Neural cell (in vitro differentiated cells): ENCODE data around the gene KRT16. TPM values are rescaled to one million over a fixed set of nuclear protein-coding genes. Genes with fewer than 3 reads are reported as not detected.
"Not testable (repeated sequence)": the region's sequence is repeated elsewhere in the genome, so short reads cannot be mapped to it uniquely, and the experiment has no call there.

Source experiments
- H2AFZ ChIP-seq: fragments of 200-600, 300-800 bp; sonication (generic), shearing (Covaris generic); 2 replicates; pipeline ENCODE4 v1.6.0; 2014; ENCODE audit warnings: low read depth, mild to moderate bottlenecking, antibody characterized with exemption, low read length, moderate library complexity
- H3F3A ChIP-seq: fragments of 200-600 bp; shearing (Covaris generic); 2 replicates; pipeline ENCODE4 v1.6.1; 2016; ENCODE audit warnings: mild to moderate bottlenecking, moderate library complexity, mixed read lengths, antibody characterized with exemption, low read length; ENCODE audit not compliant: insufficient read depth, poor library complexity, severe bottlenecking
- H3K27ac ChIP-seq: fragments of 200-600, 300-800 bp; sonication (generic), shearing (Covaris generic); 2 replicates; pipeline ENCODE4 v1.5.1; 2014; ENCODE audit warnings: mild to moderate bottlenecking, low read length, moderate library complexity
- H3K27me3 ChIP-seq: fragments of 300-800, 200-600 bp; sonication (generic), shearing (Covaris generic); 2 replicates; pipeline ENCODE4 v1.6.0; 2014; ENCODE audit warnings: mild to moderate bottlenecking, low read depth, low read length, moderate library complexity; ENCODE audit not compliant: insufficient read depth
- H3K36me3 ChIP-seq: fragments of 300-800, 200-600 bp; sonication (generic), shearing (Covaris generic); 2 replicates; pipeline ENCODE4 v1.5.1; 2014; ENCODE audit warnings: mild to moderate bottlenecking, antibody characterized with exemption, low read length, moderate library complexity; ENCODE audit not compliant: insufficient read depth
- H3K4me2 ChIP-seq: fragments of 300-800, 200-600 bp; sonication (generic), shearing (Covaris generic); 2 replicates; pipeline ENCODE4 v1.6.0; 2014; ENCODE audit warnings: mild to moderate bottlenecking, low read length
- H3K4me3 ChIP-seq: fragments of 300-800, 200-600 bp; sonication (generic), shearing (Covaris generic); 2 replicates; pipeline ENCODE4 v1.5.1; 2014; ENCODE audit warnings: mild to moderate bottlenecking, low read length, moderate library complexity
- H3K79me2 ChIP-seq: fragments of 200-600 bp; shearing (Covaris generic); replicated peaks from 2 replicates; pipeline ENCODE4 v1.6.0; 2014; ENCODE audit warnings: mild to moderate bottlenecking, low read length, moderate library complexity; ENCODE audit not compliant: insufficient read depth
- H3K9ac ChIP-seq: fragments of 300-800, 200-600 bp; sonication (generic), shearing (Covaris generic); 2 replicates; pipeline ENCODE4 v1.6.1; 2016; ENCODE audit warnings: mild to moderate bottlenecking, low read length, mixed read lengths
- H3K9me2 ChIP-seq: fragments of 200-600 bp; shearing (Covaris generic); 2 replicates; pipeline ENCODE4 v1.6.1; 2016; ENCODE audit warnings: mild to moderate bottlenecking, low read length, mixed read lengths; ENCODE audit not compliant: insufficient read depth
- H3K9me3 ChIP-seq: fragments of 200-600, 300-800 bp; sonication (generic), shearing (Covaris generic); 2 replicates; pipeline ENCODE4 v1.6.1; 2016; ENCODE audit warnings: mild to moderate bottlenecking, mixed run types, low read length, moderate library complexity, mixed read lengths
- H4K20me1 ChIP-seq: fragments of 200-600 bp; shearing (Covaris generic); 2 replicates; pipeline ENCODE4 v1.6.1; 2016; ENCODE audit warnings: mild to moderate bottlenecking, mixed run types; ENCODE audit not compliant: insufficient read depth
- CTCF ChIP-seq: fragments of 450-650 bp; IDR thresholded peaks from 2 replicates; pipeline ENCODE4 v1.5.1; 2014; ENCODE audit warnings: antibody characterized with exemption, mild to moderate bottlenecking, moderate library complexity; ENCODE audit not compliant: poor library complexity, severe bottlenecking
- EP300 ChIP-seq: fragments of 450-650 bp; conservative IDR thresholded peaks from 2 replicates; pipeline ENCODE4 v1.6.1; 2014; ENCODE audit warnings: antibody characterized with exemption, mild to moderate bottlenecking, moderate library complexity; ENCODE audit not compliant: poor library complexity, severe bottlenecking
- EZH2 ChIP-seq: fragments of 200-600, 300-800 bp; shearing (Covaris generic), sonication (generic); IDR thresholded peaks from 2 replicates; pipeline ENCODE4 v1.6.1; 2014; ENCODE audit warnings: antibody characterized with exemption, low read length, borderline replicate concordance, mild to moderate bottlenecking; ENCODE audit not compliant: insufficient read depth, poor library complexity, severe bottlenecking
- MXI1 ChIP-seq: fragments of 450-650 bp; conservative IDR thresholded peaks from 2 replicates; pipeline ENCODE4 v1.6.1; 2014; ENCODE audit warnings: antibody characterized with exemption, mild to moderate bottlenecking; ENCODE audit not compliant: poor library complexity, severe bottlenecking
- POLR2AphosphoS5 ChIP-seq: IDR thresholded peaks from 2 replicates; pipeline ENCODE4 v1.6.1; 2012
- RAD21 ChIP-seq: fragments of 450-650 bp; conservative IDR thresholded peaks from 2 replicates; pipeline ENCODE4 v1.6.1; 2014; ENCODE audit warnings: antibody characterized with exemption, mild to moderate bottlenecking, moderate library complexity
- REST ChIP-seq: IDR thresholded peaks from 2 replicates; pipeline ENCODE4 v1.6.1; 2012; ENCODE audit warnings: borderline replicate concordance
- SMC3 ChIP-seq: fragments of 450-650 bp; conservative IDR thresholded peaks from 2 replicates; pipeline ENCODE4 v1.6.1; 2014; ENCODE audit warnings: antibody characterized with exemption, mild to moderate bottlenecking, moderate library complexity; ENCODE audit not compliant: poor library complexity
- TAF1 ChIP-seq: IDR thresholded peaks from 2 replicates; pipeline ENCODE4 v1.6.1; 2012; ENCODE audit warnings: low read depth
- polyA plus RNA-seq: library from polyadenylated mRNA; depleted of rRNA; stranded (reverse); fragments of >200 nt; gene quantifications from 2 replicates; pipeline ENCODE4 v1.2.3, GENCODE V29; 2014

The KRT16 gene
- polyA plus RNA-seq, 1 donor from 2014 or later: not detected

GRCh38 chr17:41621916-41622315 is 9.3 kb upstream of the KRT16 start:
- H3K4me2 ChIP-seq: no peak overlapping the region
- H3K27me3 ChIP-seq: no peaks in the 10 kb centered on the region
- H2AFZ ChIP-seq: no peak overlapping the region
- no peaks in the 10 kb centered on the region for H3F3A ChIP-seq
- no peaks in the 10 kb centered on the region for H3K79me2 ChIP-seq
- no peak overlapping the region for H3K4me3 ChIP-seq
- no peak overlapping the region for H3K27ac ChIP-seq
- no peaks in the 10 kb centered on the region for H4K20me1 ChIP-seq
- no peak for TF ChIP-seq EZH2
- no peak for TF ChIP-seq REST
- TF ChIP-seq TAF1: no peak
- no peak for TF ChIP-seq POLR2AphosphoS5
- no peak for TF ChIP-seq RAD21
- no peak for TF ChIP-seq MXI1
- TF ChIP-seq EP300: no peak
- TF ChIP-seq SMC3: no peak
- no peak for TF ChIP-seq CTCF
- H3K9ac ChIP-seq: no peak overlapping the region
- no peaks in the 10 kb centered on the region for H3K9me3 ChIP-seq
- H3K9me2 ChIP-seq: no peaks in the 10 kb centered on the region
- H3K36me3 ChIP-seq: no peaks in the 10 kb centered on the region

- not testable (repeated sequence) for H3K4me2 ChIP-seq, H3K4me3 ChIP-seq, H3K9ac ChIP-seq, H3K9me3 ChIP-seq, H3F3A ChIP-seq, H3K9me2 ChIP-seq, H4K20me1 ChIP-seq, H3K79me2 ChIP-seq, H2AFZ ChIP-seq, H3K36me3 ChIP-seq, H3K27ac ChIP-seq, H3K27me3 ChIP-seq
Observed at GRCh38 chr17:41621435-41621817, 8.9 kb upstream of the KRT16 start.
